ENCODE data around the gene CPNE5. TPM values are rescaled to one million over a fixed set of nuclear protein-coding genes. Genes with fewer than 3 reads are reported as not detected.

Gene CPNE5
- total RNA-seq, 1 experiment from 2014 or later: 0.44 TPM

DNA sequence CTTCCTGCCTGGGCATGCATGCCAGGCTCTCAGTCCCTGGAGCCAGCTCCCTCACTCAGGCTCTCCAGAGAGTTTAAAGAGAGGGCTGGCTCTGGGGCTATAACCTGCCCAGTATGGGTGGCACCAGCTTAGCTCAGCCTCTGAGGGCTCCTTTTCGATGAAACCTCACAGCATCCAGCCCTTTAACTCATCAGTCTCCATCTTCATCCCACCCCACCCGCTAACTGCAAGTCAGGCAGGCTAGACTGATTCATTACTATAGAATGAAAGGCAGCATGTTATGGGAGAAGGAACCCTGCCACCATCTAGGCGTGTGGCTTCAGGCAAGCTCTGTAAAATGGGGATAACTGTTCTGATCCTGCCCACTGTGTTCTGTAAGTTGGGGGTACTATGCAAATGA, 88.2 kb downstream of the CPNE5 start:
- Histone ChIP-seq H3K27ac (ENCODE audit: low read length) (no peak overlapping the region), H3K4me1 (ENCODE audit: control insufficient read depth, insufficient read depth, low read length) (peaks cover 4% of the 10 kb centered on the region), H3K9me3 (ENCODE audit: control insufficient read depth, insufficient read depth, low read depth, low read length) (no peaks in the 10 kb centered on the region), H3K27me3 (ENCODE audit: control insufficient read depth, insufficient read depth, low read length) (no peaks in the 10 kb centered on the region), H3K36me3 (ENCODE audit: control insufficient read depth, insufficient read depth, low read length) (no peaks in the 10 kb centered on the region), H3K4me3 (ENCODE audit: low read depth in 2 of 2, low read length in 2 of 2) (no peak overlapping the region)
- ChIA-PET POLR2A (no interaction called here), CTCF (interaction anchor here (1.0 kb wide), 1 partner anchor 136 kb away, joined by 11 read pairs; no protein-coding TSS in a partner anchor)
- no peak for ATAC-seq
- in situ Hi-C loops (cut with HindIII; ENCODE audit: low pct_unique_long_range_greater_than_20kb, low sequenced_read_pairs) (no loop called here), intact Hi-C loops (cut with micrococcal nuclease; ENCODE audit: unreplicated experiment) (loop anchor here (10.0 kb wide), 1 partner anchor 66 kb away; no protein-coding TSS in a partner anchor)
- DNase-seq (ENCODE audit: low read depth, low spot score): no peak
- TF ChIP-seq CTCF (IDR thresholded peaks at IDR 0.05): no peak
- no peak for TF ChIP-seq POLR2AphosphoS5 (IDR thresholded peaks at IDR 0.05; ENCODE audit: low read depth, low read length)
- no peak for TF ChIP-seq TCF7L2 (IDR thresholded peaks at IDR 0.05; ENCODE audit: low read depth, low read length)
- TF ChIP-seq SIN3A (IDR thresholded peaks at IDR 0.05; ENCODE audit: borderline replicate concordance, insufficient read depth, low read depth, low read length): no peak
- TF ChIP-seq, protein P1, sequence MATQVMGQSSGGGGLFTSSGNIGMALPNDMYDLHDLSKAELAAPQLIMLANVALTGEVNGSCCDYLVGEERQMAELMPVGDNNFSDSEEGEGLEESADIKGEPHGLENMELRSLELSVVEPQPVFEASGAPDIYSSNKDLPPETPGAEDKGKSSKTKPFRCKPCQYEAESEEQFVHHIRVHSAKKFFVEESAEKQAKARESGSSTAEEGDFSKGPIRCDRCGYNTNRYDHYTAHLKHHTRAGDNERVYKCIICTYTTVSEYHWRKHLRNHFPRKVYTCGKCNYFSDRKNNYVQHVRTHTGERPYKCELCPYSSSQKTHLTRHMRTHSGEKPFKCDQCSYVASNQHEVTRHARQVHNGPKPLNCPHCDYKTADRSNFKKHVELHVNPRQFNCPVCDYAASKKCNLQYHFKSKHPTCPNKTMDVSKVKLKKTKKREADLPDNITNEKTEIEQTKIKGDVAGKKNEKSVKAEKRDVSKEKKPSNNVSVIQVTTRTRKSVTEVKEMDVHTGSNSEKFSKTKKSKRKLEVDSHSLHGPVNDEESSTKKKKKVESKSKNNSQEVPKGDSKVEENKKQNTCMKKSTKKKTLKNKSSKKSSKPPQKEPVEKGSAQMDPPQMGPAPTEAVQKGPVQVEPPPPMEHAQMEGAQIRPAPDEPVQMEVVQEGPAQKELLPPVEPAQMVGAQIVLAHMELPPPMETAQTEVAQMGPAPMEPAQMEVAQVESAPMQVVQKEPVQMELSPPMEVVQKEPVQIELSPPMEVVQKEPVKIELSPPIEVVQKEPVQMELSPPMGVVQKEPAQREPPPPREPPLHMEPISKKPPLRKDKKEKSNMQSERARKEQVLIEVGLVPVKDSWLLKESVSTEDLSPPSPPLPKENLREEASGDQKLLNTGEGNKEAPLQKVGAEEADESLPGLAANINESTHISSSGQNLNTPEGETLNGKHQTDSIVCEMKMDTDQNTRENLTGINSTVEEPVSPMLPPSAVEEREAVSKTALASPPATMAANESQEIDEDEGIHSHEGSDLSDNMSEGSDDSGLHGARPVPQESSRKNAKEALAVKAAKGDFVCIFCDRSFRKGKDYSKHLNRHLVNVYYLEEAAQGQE (IDR thresholded peaks at IDR 0.05; ENCODE audit: insufficient read depth in 1 of 2, low read depth in 2 of 2, low read length in 1 of 2): no peak
- BruUV-seq (replicated peaks): no TSS peak

- intact Hi-C loops (cut with micrococcal nuclease; ENCODE audit: unreplicated experiment) (loop anchor here (10.0 kb wide), 1 partner anchor 65 kb away; no protein-coding TSS in a partner anchor), in situ Hi-C loops (cut with HindIII; ENCODE audit: low pct_unique_long_range_greater_than_20kb, low sequenced_read_pairs) (no loop called here)
- H3K4me3 ChIP-seq (ENCODE audit: low read depth in 2 of 2, low read length in 2 of 2): no peak overlapping the region
- DNase-seq (ENCODE audit: low read depth, low spot score): no peak
- peaks cover 3% of the 10 kb centered on the region; the same call in 1 of the 2 replicates for H3K4me1 ChIP-seq (ENCODE audit: control insufficient read depth, insufficient read depth, low read length)
- ATAC-seq: no peak
- POLR2A ChIA-PET: no interaction called here
- no TSS peak for BruUV-seq (replicated peaks)
- H3K27me3 ChIP-seq (ENCODE audit: control insufficient read depth, insufficient read depth, low read length): no peaks in the 10 kb centered on the region
- no peaks in the 10 kb centered on the region for H3K36me3 ChIP-seq (ENCODE audit: control insufficient read depth, insufficient read depth, low read length)
- CTCF ChIA-PET: no interaction called here
- no peak overlapping the region for H3K27ac ChIP-seq (ENCODE audit: low read length)
- no peaks in the 10 kb centered on the region for H3K9me3 ChIP-seq (ENCODE audit: control insufficient read depth, insufficient read depth, low read depth, low read length)
- TF ChIP-seq SIN3A (IDR thresholded peaks at IDR 0.05; ENCODE audit: borderline replicate concordance, insufficient read depth, low read depth, low read length) (no peak), POLR2AphosphoS5 (IDR thresholded peaks at IDR 0.05; ENCODE audit: low read depth, low read length) (no peak), CTCF (IDR thresholded peaks at IDR 0.05) (no peak), TCF7L2 (IDR thresholded peaks at IDR 0.05; ENCODE audit: low read depth, low read length) (no peak)
- TF ChIP-seq, protein P1 (IDR thresholded peaks at IDR 0.05; ENCODE audit: insufficient read depth in 1 of 2, low read depth in 2 of 2, low read length in 1 of 2): no peak
These were observed 89.3 kb downstream of the CPNE5 start for GRCh38 chr6:36749829-36750489.

Data from Panc1 (cell line).